Sigmoid colon (tissue), 4 donors: ENCODE data around the gene MAP3K3.

ENCODE experiments used
- CTCF ChIP-seq, 4 experiments: fragments of 450-650 bp in 3 of 4; fragments of 200-600 bp in 1 of 4; IDR thresholded peaks; one replicate each; pipeline ENCODE4 v1.5.1; 2016 to 2019; ENCODE audit warnings: antibody characterized with exemption in 4 of 4, mild to moderate bottlenecking in 3 of 4, moderate library complexity in 2 of 4
- EP300 ChIP-seq, 4 donors: sonication (generic); formaldehyde crosslinking; IDR thresholded peaks; one replicate each; pipeline ENCODE4 v1.6.1; 2017; ENCODE audit warnings: antibody characterized with exemption in 4 of 4
- POLR2A ChIP-seq, 2 donors: fragments of 450-650 bp; IDR thresholded peaks; one replicate each; pipeline ENCODE4 v1.6.1; 2016; ENCODE audit warnings: antibody characterized with exemption in 2 of 2, mild to moderate bottlenecking in 2 of 2, moderate library complexity in 2 of 2
- POLR2AphosphoS5 ChIP-seq, 4 donors: sonication (generic); formaldehyde crosslinking; IDR thresholded peaks; one replicate each; pipeline ENCODE4 v1.6.1; 2017; ENCODE audit warnings: antibody characterized with exemption in 4 of 4

- no peak for TF ChIP-seq CTCF (IDR thresholded peaks at IDR 0.05)
- no peak for TF ChIP-seq EP300 (IDR thresholded peaks at IDR 0.05)
- no peak for TF ChIP-seq POLR2A (IDR thresholded peaks at IDR 0.05)
- no peak for TF ChIP-seq POLR2AphosphoS5 (IDR thresholded peaks at IDR 0.05)
Measured at GRCh38 chr17:63587770-63588169, 34.4 kb upstream of the MAP3K3 start.
